Common myeloid progenitor, CD34-positive (primary cell): Measurements from ENCODE around the gene IDS.

Source experiments
- CTCF ChIA-PET: fragments of 350-600 bp; sonication (Branson Sonifier 250); formaldehyde crosslinking; loops from one replicate; lab custom pipeline; 2021; ENCODE audit warnings: antibody characterized with exemption; lab: Charles Lee
- POLR2A ChIA-PET: fragments of 350-600 bp; sonication (Branson Sonifier 250); formaldehyde crosslinking; loops from one replicate; lab custom pipeline; 2021; ENCODE audit warnings: antibody characterized with exemption; lab: Charles Lee
- DNase-seq, 3 donors: peaks; one replicate each; pipeline versions ENCODE4 v3.0.0 to v3.0.0-alpha.2; 2013
- H3K27ac ChIP-seq, 2 experiments: 1 replicate in 1 of 2; 2 replicates in 1 of 2; pipeline ENCODE4 v1.7.0; 2013; ENCODE audit warnings: inconsistent platforms in 2 of 2, low read length in 2 of 2, mild to moderate bottlenecking in 2 of 2, low read depth in 1 of 2, moderate library complexity in 1 of 2; ENCODE audit not compliant: severe bottlenecking in 2 of 2, insufficient read depth in 1 of 2, poor library complexity in 1 of 2
- H3K27me3 ChIP-seq, 5 experiments: replicated peaks in 2 of 5; 1 replicate in 3 of 5; 2 replicates in 2 of 5; pipeline versions ENCODE4 v1.6.1 to v1.7.0; 2013; ENCODE audit warnings: low read length in 4 of 5, mild to moderate bottlenecking in 2 of 5, moderate library complexity in 2 of 5, inconsistent platforms in 1 of 5; ENCODE audit not compliant: insufficient read depth in 5 of 5, control insufficient read depth in 4 of 5
- H3K36me3 ChIP-seq, 4 experiments: 1 replicate in 2 of 4; 2 replicates in 2 of 4; pipeline versions ENCODE4 v1.6.1 to v1.7.0; 2013; ENCODE audit warnings: low read length in 3 of 4, control low read depth in 1 of 4, mild to moderate bottlenecking in 1 of 4; ENCODE audit not compliant: control insufficient read depth in 4 of 4, insufficient read depth in 4 of 4
- H3K4me1 ChIP-seq, 4 experiments: 1 replicate in 3 of 4; 2 replicates in 1 of 4; pipeline versions ENCODE4 v1.6.1 to v1.7.1; 2013; ENCODE audit warnings: low read length in 3 of 4, mild to moderate bottlenecking in 3 of 4, control low read depth in 1 of 4, inconsistent platforms in 1 of 4, moderate library complexity in 1 of 4; ENCODE audit not compliant: control insufficient read depth in 4 of 4, insufficient read depth in 4 of 4; ENCODE audit errors: control extremely low read depth in 1 of 4
- H3K4me3 ChIP-seq, 7 experiments: 1 replicate in 4 of 7; 2 replicates in 3 of 7; pipeline versions ENCODE4 v1.5.1 to v1.7.0; 2013; ENCODE audit warnings: mild to moderate bottlenecking in 7 of 7, low read length in 6 of 7, moderate library complexity in 6 of 7, inconsistent platforms in 2 of 7, low read depth in 2 of 7, control low read depth in 1 of 7; ENCODE audit not compliant: insufficient read depth in 4 of 7, control insufficient read depth in 1 of 7; ENCODE audit errors: extremely low read depth in 1 of 7
- H3K9me3 ChIP-seq, 5 experiments: 1 replicate in 4 of 5; 2 replicates in 1 of 5; pipeline versions ENCODE4 v1.6.1 to v1.7.1; 2013; ENCODE audit warnings: low read length in 4 of 5, mild to moderate bottlenecking in 2 of 5, inconsistent platforms in 1 of 5, low read depth in 1 of 5, moderate library complexity in 1 of 5; ENCODE audit not compliant: control insufficient read depth in 4 of 5, insufficient read depth in 2 of 5; ENCODE audit errors: control extremely low read depth in 1 of 5
- WGBS: methylation state at CpG from one replicate; pipeline ENCODE4 v1.1.5; 2013; ENCODE audit not compliant: insufficient coverage; 5-methylcytosine and 5-hydroxymethylcytosine counted together

The IDS gene

DNA sequence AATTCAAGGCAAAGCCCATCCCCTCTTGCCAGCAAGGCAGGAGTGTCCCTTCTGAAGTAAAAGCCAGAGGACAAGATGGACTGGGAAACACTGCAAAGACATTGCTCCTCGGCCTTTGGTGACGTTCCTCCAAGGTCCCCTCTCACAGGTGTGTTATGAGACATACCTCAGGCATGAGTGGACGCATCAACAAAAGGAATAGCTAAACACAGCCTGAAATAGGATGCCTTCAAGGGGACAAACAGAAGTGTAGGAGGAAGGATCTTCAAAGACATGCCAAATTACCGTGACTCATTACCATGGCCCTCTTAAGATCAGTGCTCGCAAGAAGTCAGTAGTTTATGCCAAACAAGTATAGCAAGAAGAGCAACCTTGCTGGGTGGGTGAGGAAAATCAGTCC, 6.0 kb upstream of the IDS start:
- Histone ChIP-seq H3K4me3 (no peak overlapping the region), H3K27me3 (peaks cover 0 to 6% (median 0%) of the 10 kb centered on the region in 5 experiments), H3K27ac (no peak overlapping the region), H3K4me1 (peaks cover 17 to 66% (median 58%) of the 10 kb centered on the region in 4 experiments), H3K9me3 (no peaks in the 10 kb centered on the region), H3K36me3 (no peaks in the 10 kb centered on the region)
- 86% methylated on average over 4 of the region's 5 CpGs for WGBS
- no peak for DNase-seq
- ChIA-PET CTCF (interaction anchor here (0.6 to 7.3 kb wide), 5 partner anchors 10 to 29 kb away, joined by 3 to 99 read pairs (median 4); partner anchors contain the start of gene EOLA1), POLR2A (interaction anchor here (1.0 kb wide), 1 partner anchor 14 kb away, joined by 4 read pairs; no protein-coding TSS in a partner anchor)

DNA sequence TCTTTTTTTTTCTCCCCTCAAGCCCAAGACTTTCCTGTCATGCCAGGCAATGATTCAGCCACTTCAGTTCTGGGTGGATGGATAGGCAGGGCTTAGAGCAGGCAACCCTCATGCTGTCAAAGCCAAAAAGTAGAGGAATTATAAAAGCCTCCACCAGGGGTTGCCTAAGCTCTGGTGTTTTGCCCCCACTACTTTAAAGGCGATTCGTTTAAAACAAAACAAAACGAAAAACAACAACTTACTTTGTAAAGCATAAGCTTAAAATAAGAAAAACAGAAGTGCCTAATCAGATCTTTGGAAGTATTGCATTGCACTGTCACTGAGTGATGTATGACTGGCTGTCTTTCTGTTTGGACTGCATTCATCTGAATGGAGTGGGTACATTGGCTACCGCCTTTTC, 5.3 kb upstream of the IDS start:
- Histone ChIP-seq H3K27me3 (peaks cover 0 to 6% (median 0%) of the 10 kb centered on the region in 5 experiments), H3K27ac (no peak overlapping the region), H3K9me3 (no peaks in the 10 kb centered on the region), H3K4me3 (peak overlapping the region in 1 of 7 experiments; percentile 28), H3K36me3 (no peaks in the 10 kb centered on the region), H3K4me1 (peaks cover 21 to 67% (median 57%) of the 10 kb centered on the region in 4 experiments)
- DNase-seq, result peak; percentile 69 to 86 (median 85)
- POLR2A ChIA-PET, result interaction anchor here (1.0 to 1.3 kb wide), 2 partner anchors 14 to 17 kb away, joined by 4 to 8 read pairs; no protein-coding TSS in a partner anchor
- no CpG with 5 or more reads among the region's 4 CpGs for WGBS
- CTCF ChIA-PET, result interaction anchor here (0.6 to 7.3 kb wide), 6 partner anchors 8 to 30 kb away, joined by 3 to 99 read pairs (median 4); partner anchors contain the start of gene EOLA1

GRCh38 chrX:149508467-149508866, 3.4 kb upstream of the IDS start:
- CTCF ChIA-PET, result interaction anchor here (1.1 to 1.9 kb wide), 3 partner anchors 14 to 32 kb away, joined by 3 to 5 read pairs (median 4); partner anchors contain the start of gene EOLA1
- peaks cover 0 to 6% (median 0%) of the 10 kb centered on the region in 5 experiments for H3K27me3 ChIP-seq

DNA sequence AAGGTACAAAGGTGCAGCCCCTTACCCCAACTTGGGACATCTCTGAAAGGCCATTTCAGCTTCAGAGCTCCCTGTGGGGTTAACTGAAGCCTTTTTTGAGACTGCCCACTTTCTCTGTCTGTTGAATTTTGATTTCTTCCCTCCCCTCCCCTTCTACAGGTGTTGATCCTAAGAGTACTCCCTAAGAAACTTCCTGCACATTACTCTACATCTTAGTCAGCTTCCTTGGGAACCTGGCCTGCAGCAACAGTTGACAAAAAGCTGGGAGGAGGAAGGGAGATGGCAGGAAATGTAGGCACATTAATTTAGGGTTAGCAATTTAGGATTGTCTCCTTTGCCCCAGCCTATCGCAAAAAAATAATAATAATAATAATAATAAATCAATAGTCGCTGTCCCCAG, 1.2 kb upstream of the IDS start:
- CTCF ChIA-PET, result interaction anchor here (2.4 to 2.9 kb wide), 2 partner anchors 12 to 33 kb away, joined by 5 to 10 read pairs; no protein-coding TSS in a partner anchor
- Histone ChIP-seq H3K27ac (no peak overlapping the region), H3K9me3 (no peaks in the 10 kb centered on the region), H3K27me3 (peaks cover 0 to 6% (median 0%) of the 10 kb centered on the region in 5 experiments), H3K4me1 (peaks cover 11 to 51% (median 32%) of the 10 kb centered on the region in 4 experiments), H3K4me3 (no peak overlapping the region), H3K36me3 (peaks cover 2 to 11% (median 9%) of the 10 kb centered on the region in 4 experiments)
- WGBS, result no CpG with 5 or more reads among the region's 2 CpGs
- no peak for DNase-seq
- POLR2A ChIA-PET, result no interaction called here

More at GRCh38 chrX:149508467-149508866, 3.4 kb upstream of the IDS start:
- Histone ChIP-seq H3K9me3 (no peaks in the 10 kb centered on the region), H3K27ac (no peak overlapping the region), H3K36me3 (no peaks in the 10 kb centered on the region), H3K4me3 (no peak overlapping the region), H3K4me1 (peaks cover 21 to 58% (median 46%) of the 10 kb centered on the region in 4 experiments)
- POLR2A ChIA-PET, result no interaction called here
- no peak for DNase-seq
- no CpG with 5 or more reads among the region's 1 CpG for WGBS

- peak overlapping the region in 5 of 7 experiments; percentile 10 to 92 (median 61) for H3K4me3 ChIP-seq
- peak overlapping the region in 1 of 2 experiments; percentile 96 for H3K27ac ChIP-seq
- DNase-seq, result no peak
- peaks cover 2 to 18% (median 11%) of the 10 kb centered on the region in 4 experiments for H3K36me3 ChIP-seq
- peaks cover 0 to 6% (median 0%) of the 10 kb centered on the region in 5 experiments for H3K27me3 ChIP-seq
- WGBS, result 87% methylated on average over 6 of the region's 9 CpGs
- H3K4me1 ChIP-seq, result peaks cover 5 to 44% (median 25%) of the 10 kb centered on the region in 4 experiments
- CTCF ChIA-PET, result interaction anchor here (0.9 to 2.9 kb wide), 5 partner anchors 11 to 434 kb away, joined by 3 to 12 read pairs (median 5); no protein-coding TSS in a partner anchor
- no peaks in the 10 kb centered on the region for H3K9me3 ChIP-seq
- POLR2A ChIA-PET, result interaction anchor here (0.9 to 1.8 kb wide), 5 partner anchors 8 to 35 kb away, joined by 3 to 13 read pairs (median 4); partner anchors contain the start of gene EOLA1
Observed at GRCh38 chrX:149505671-149506070, 565 bp upstream of the IDS start.

GRCh38 chrX:149504226-149504914, 736 bp downstream of the IDS start:
- Histone ChIP-seq H3K4me3 (peak overlapping the region; percentile 13 to 92 (median 70)), H3K36me3 (peaks cover 2 to 29% (median 13%) of the 10 kb centered on the region in 4 experiments), H3K27me3 (peaks cover 0 to 6% (median 0%) of the 10 kb centered on the region in 5 experiments), H3K9me3 (no peaks in the 10 kb centered on the region), H3K4me1 (peaks cover 5 to 33% (median 18%) of the 10 kb centered on the region in 4 experiments), H3K27ac (peak overlapping the region; percentile 90 to 96)
- ChIA-PET CTCF (interaction anchor here (1.1 to 2.9 kb wide), 5 partner anchors 9 to 35 kb away, joined by 3 to 12 read pairs (median 6); no protein-coding TSS in a partner anchor), POLR2A (interaction anchor here (1.0 to 1.8 kb wide), 5 partner anchors 9 to 36 kb away, joined by 3 to 13 read pairs (median 4); partner anchors contain the start of gene EOLA1)
- WGBS, result 44% methylated on average over 8 of the region's 10 CpGs
- peak; percentile 75 to 90 (median 87) for DNase-seq
